Measurements from ENCODE around the gene STAT2.

DNA sequence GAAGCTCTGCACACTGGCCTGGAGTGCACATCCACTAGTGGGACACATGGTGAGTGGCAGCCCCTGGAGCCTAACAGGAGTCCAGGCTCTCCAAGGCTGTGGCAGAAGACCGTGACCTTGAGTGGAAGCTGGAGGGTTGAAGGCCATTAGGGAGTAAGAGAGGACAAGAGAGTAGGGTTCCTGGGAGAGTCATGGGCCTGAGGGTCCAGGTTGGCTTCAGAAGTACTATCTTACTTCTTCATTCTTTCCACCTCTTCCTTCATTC lies 20.8 kb downstream of the STAT2 start:
- TF ChIP-seq POLR2A (IDR thresholded peaks at IDR 0.05) (no peak), POLR2AphosphoS5 (IDR thresholded peaks at IDR 0.05) (no peak)
- TF ChIP-seq, protein P1, sequence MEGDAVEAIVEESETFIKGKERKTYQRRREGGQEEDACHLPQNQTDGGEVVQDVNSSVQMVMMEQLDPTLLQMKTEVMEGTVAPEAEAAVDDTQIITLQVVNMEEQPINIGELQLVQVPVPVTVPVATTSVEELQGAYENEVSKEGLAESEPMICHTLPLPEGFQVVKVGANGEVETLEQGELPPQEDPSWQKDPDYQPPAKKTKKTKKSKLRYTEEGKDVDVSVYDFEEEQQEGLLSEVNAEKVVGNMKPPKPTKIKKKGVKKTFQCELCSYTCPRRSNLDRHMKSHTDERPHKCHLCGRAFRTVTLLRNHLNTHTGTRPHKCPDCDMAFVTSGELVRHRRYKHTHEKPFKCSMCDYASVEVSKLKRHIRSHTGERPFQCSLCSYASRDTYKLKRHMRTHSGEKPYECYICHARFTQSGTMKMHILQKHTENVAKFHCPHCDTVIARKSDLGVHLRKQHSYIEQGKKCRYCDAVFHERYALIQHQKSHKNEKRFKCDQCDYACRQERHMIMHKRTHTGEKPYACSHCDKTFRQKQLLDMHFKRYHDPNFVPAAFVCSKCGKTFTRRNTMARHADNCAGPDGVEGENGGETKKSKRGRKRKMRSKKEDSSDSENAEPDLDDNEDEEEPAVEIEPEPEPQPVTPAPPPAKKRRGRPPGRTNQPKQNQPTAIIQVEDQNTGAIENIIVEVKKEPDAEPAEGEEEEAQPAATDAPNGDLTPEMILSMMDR (IDR thresholded peaks at IDR 0.05) = no peak

All from stomach (tissue), 4 donors.